Superior temporal gyrus (tissue), 1 donor: ENCODE data around the gene LATS2.
"Not testable (repeated sequence)": the region's sequence is repeated elsewhere in the genome, so short reads cannot be mapped to it uniquely, and the experiment has no call there.

Source experiments
- DNase-seq: peaks from one replicate; pipeline ENCODE4 v3.0.0-alpha.2; 2016; ENCODE audit errors: extremely low spot score

Gene LATS2

GRCh38 chr13:21075379-21076249 lies 14.2 kb upstream of the LATS2 start:
- DNase-seq = no peak

GRCh38 chr13:21075011-21075378 lies 13.6 kb upstream of the LATS2 start:
- no peak for DNase-seq

GRCh38 chr13:21074546-21074945 lies 13.2 kb upstream of the LATS2 start:
- DNase-seq = no peak

GRCh38 chr13:21071924-21072323 lies 10.5 kb upstream of the LATS2 start:
- DNase-seq = no peak

- no peak for DNase-seq
Measured at GRCh38 chr13:21071015-21071414, 9.6 kb upstream of the LATS2 start.

GRCh38 chr13:21069561-21070004 lies 8.2 kb upstream of the LATS2 start:
- DNase-seq = no peak

- DNase-seq = no peak
Measured at GRCh38 chr13:21067848-21068247, 6.5 kb upstream of the LATS2 start.

- no peak for DNase-seq
Measured at GRCh38 chr13:21066946-21067345, 5.6 kb upstream of the LATS2 start.

- DNase-seq = no peak
Measured at GRCh38 chr13:21065686-21066085, 4.3 kb upstream of the LATS2 start.

GRCh38 chr13:21063031-21063430 lies 1.6 kb upstream of the LATS2 start:
- no peak for DNase-seq

GRCh38 chr13:21060338-21061028 lies 903 bp downstream of the LATS2 start:
- DNase-seq = no peak

- no peak for DNase-seq
Measured at GRCh38 chr13:21059641-21060337, 1.6 kb downstream of the LATS2 start.

GRCh38 chr13:21058361-21058760 lies 3.0 kb downstream of the LATS2 start:
- no peak for DNase-seq

GRCh38 chr13:21055511-21056045 lies 5.8 kb downstream of the LATS2 start:
- no peak for DNase-seq

- no peak for DNase-seq
Measured at GRCh38 chr13:21055016-21055415, 6.4 kb downstream of the LATS2 start.

GRCh38 chr13:21054313-21054712 lies 7.1 kb downstream of the LATS2 start:
- DNase-seq = no peak

GRCh38 chr13:21053231-21053630 lies 8.2 kb downstream of the LATS2 start:
- no peak for DNase-seq

GRCh38 chr13:21051675-21052074 lies 9.7 kb downstream of the LATS2 start:
- DNase-seq = no peak

GRCh38 chr13:21050288-21051197 lies 10.8 kb downstream of the LATS2 start:
- DNase-seq = no peak

GRCh38 chr13:21049731-21050130 lies 11.7 kb downstream of the LATS2 start:
- not testable (repeated sequence) for DNase-seq
